Neural cell (in vitro differentiated cells): ENCODE results near the gene HK1. TPM values are rescaled to one million over a fixed set of nuclear protein-coding genes. Genes with fewer than 3 reads are reported as not detected.

Experiments used
- H2AFZ ChIP-seq: fragments of 200-600, 300-800 bp; sonication (generic), shearing (Covaris generic); 2 replicates; pipeline ENCODE4 v1.6.0; 2014; ENCODE audit warnings: low read depth, mild to moderate bottlenecking, antibody characterized with exemption, low read length, moderate library complexity
- H3F3A ChIP-seq: fragments of 200-600 bp; shearing (Covaris generic); 2 replicates; pipeline ENCODE4 v1.6.1; 2016; ENCODE audit warnings: mild to moderate bottlenecking, moderate library complexity, mixed read lengths, antibody characterized with exemption, low read length; ENCODE audit not compliant: insufficient read depth, poor library complexity, severe bottlenecking
- H3K27ac ChIP-seq: fragments of 200-600, 300-800 bp; sonication (generic), shearing (Covaris generic); 2 replicates; pipeline ENCODE4 v1.5.1; 2014; ENCODE audit warnings: mild to moderate bottlenecking, low read length, moderate library complexity
- H3K27me3 ChIP-seq: fragments of 300-800, 200-600 bp; sonication (generic), shearing (Covaris generic); 2 replicates; pipeline ENCODE4 v1.6.0; 2014; ENCODE audit warnings: mild to moderate bottlenecking, low read depth, low read length, moderate library complexity; ENCODE audit not compliant: insufficient read depth
- H3K36me3 ChIP-seq: fragments of 300-800, 200-600 bp; sonication (generic), shearing (Covaris generic); 2 replicates; pipeline ENCODE4 v1.5.1; 2014; ENCODE audit warnings: mild to moderate bottlenecking, antibody characterized with exemption, low read length, moderate library complexity; ENCODE audit not compliant: insufficient read depth
- H3K4me2 ChIP-seq: fragments of 300-800, 200-600 bp; sonication (generic), shearing (Covaris generic); 2 replicates; pipeline ENCODE4 v1.6.0; 2014; ENCODE audit warnings: mild to moderate bottlenecking, low read length
- H3K4me3 ChIP-seq: fragments of 300-800, 200-600 bp; sonication (generic), shearing (Covaris generic); 2 replicates; pipeline ENCODE4 v1.5.1; 2014; ENCODE audit warnings: mild to moderate bottlenecking, low read length, moderate library complexity
- H3K79me2 ChIP-seq: fragments of 200-600 bp; shearing (Covaris generic); replicated peaks from 2 replicates; pipeline ENCODE4 v1.6.0; 2014; ENCODE audit warnings: mild to moderate bottlenecking, low read length, moderate library complexity; ENCODE audit not compliant: insufficient read depth
- H3K9ac ChIP-seq: fragments of 300-800, 200-600 bp; sonication (generic), shearing (Covaris generic); 2 replicates; pipeline ENCODE4 v1.6.1; 2016; ENCODE audit warnings: mild to moderate bottlenecking, low read length, mixed read lengths
- H3K9me2 ChIP-seq: fragments of 200-600 bp; shearing (Covaris generic); 2 replicates; pipeline ENCODE4 v1.6.1; 2016; ENCODE audit warnings: mild to moderate bottlenecking, low read length, mixed read lengths; ENCODE audit not compliant: insufficient read depth
- H3K9me3 ChIP-seq: fragments of 200-600, 300-800 bp; sonication (generic), shearing (Covaris generic); 2 replicates; pipeline ENCODE4 v1.6.1; 2016; ENCODE audit warnings: mild to moderate bottlenecking, mixed run types, low read length, moderate library complexity, mixed read lengths
- H4K20me1 ChIP-seq: fragments of 200-600 bp; shearing (Covaris generic); 2 replicates; pipeline ENCODE4 v1.6.1; 2016; ENCODE audit warnings: mild to moderate bottlenecking, mixed run types; ENCODE audit not compliant: insufficient read depth
- CTCF ChIP-seq: fragments of 450-650 bp; IDR thresholded peaks from 2 replicates; pipeline ENCODE4 v1.5.1; 2014; ENCODE audit warnings: antibody characterized with exemption, mild to moderate bottlenecking, moderate library complexity; ENCODE audit not compliant: poor library complexity, severe bottlenecking
- EP300 ChIP-seq: fragments of 450-650 bp; conservative IDR thresholded peaks from 2 replicates; pipeline ENCODE4 v1.6.1; 2014; ENCODE audit warnings: antibody characterized with exemption, mild to moderate bottlenecking, moderate library complexity; ENCODE audit not compliant: poor library complexity, severe bottlenecking
- EZH2 ChIP-seq: fragments of 200-600, 300-800 bp; shearing (Covaris generic), sonication (generic); IDR thresholded peaks from 2 replicates; pipeline ENCODE4 v1.6.1; 2014; ENCODE audit warnings: antibody characterized with exemption, low read length, borderline replicate concordance, mild to moderate bottlenecking; ENCODE audit not compliant: insufficient read depth, poor library complexity, severe bottlenecking
- MXI1 ChIP-seq: fragments of 450-650 bp; conservative IDR thresholded peaks from 2 replicates; pipeline ENCODE4 v1.6.1; 2014; ENCODE audit warnings: antibody characterized with exemption, mild to moderate bottlenecking; ENCODE audit not compliant: poor library complexity, severe bottlenecking
- POLR2AphosphoS5 ChIP-seq: IDR thresholded peaks from 2 replicates; pipeline ENCODE4 v1.6.1; 2012
- RAD21 ChIP-seq: fragments of 450-650 bp; conservative IDR thresholded peaks from 2 replicates; pipeline ENCODE4 v1.6.1; 2014; ENCODE audit warnings: antibody characterized with exemption, mild to moderate bottlenecking, moderate library complexity
- REST ChIP-seq: IDR thresholded peaks from 2 replicates; pipeline ENCODE4 v1.6.1; 2012; ENCODE audit warnings: borderline replicate concordance
- SMC3 ChIP-seq: fragments of 450-650 bp; conservative IDR thresholded peaks from 2 replicates; pipeline ENCODE4 v1.6.1; 2014; ENCODE audit warnings: antibody characterized with exemption, mild to moderate bottlenecking, moderate library complexity; ENCODE audit not compliant: poor library complexity
- TAF1 ChIP-seq: IDR thresholded peaks from 2 replicates; pipeline ENCODE4 v1.6.1; 2012; ENCODE audit warnings: low read depth
- polyA plus RNA-seq: library from polyadenylated mRNA; depleted of rRNA; stranded (reverse); fragments of >200 nt; gene quantifications from 2 replicates; pipeline ENCODE4 v1.2.3, GENCODE V29; 2014

The HK1 gene
- polyA plus RNA-seq, 1 donor from 2014 or later = 60.5 TPM

- no peaks in the 10 kb centered on the region for H4K20me1 ChIP-seq
- H3K27ac ChIP-seq = no peak overlapping the region
- no peak overlapping the region for H2AFZ ChIP-seq
- H3K9me2 ChIP-seq = no peaks in the 10 kb centered on the region
- H3K4me3 ChIP-seq = no peak overlapping the region
- H3K36me3 ChIP-seq = no peaks in the 10 kb centered on the region
- no peaks in the 10 kb centered on the region for H3F3A ChIP-seq
- H3K9ac ChIP-seq = no peak overlapping the region
- no peaks in the 10 kb centered on the region for H3K27me3 ChIP-seq
- no peak overlapping the region for H3K4me2 ChIP-seq
- TF ChIP-seq RAD21 (no peak), MXI1 (no peak), REST (no peak), EZH2 (no peak), CTCF (no peak), TAF1 (no peak), SMC3 (no peak), POLR2AphosphoS5 (no peak)
- H3K79me2 ChIP-seq = no peaks in the 10 kb centered on the region
- H3K9me3 ChIP-seq = no peaks in the 10 kb centered on the region
Observed at GRCh38 chr10:69438536-69439349, 160.4 kb downstream of the HK1 start.

GRCh38 chr10:69439350-69439739 lies 161.0 kb downstream of the HK1 start:
- no peaks in the 10 kb centered on the region for H3K9me2 ChIP-seq
- H3K36me3 ChIP-seq = no peaks in the 10 kb centered on the region
- no peak overlapping the region for H3K9ac ChIP-seq
- H2AFZ ChIP-seq = no peak overlapping the region
- H3K27me3 ChIP-seq = no peaks in the 10 kb centered on the region
- H3F3A ChIP-seq = no peaks in the 10 kb centered on the region
- H3K27ac ChIP-seq = no peak overlapping the region
- TF ChIP-seq TAF1 (no peak), MXI1 (no peak), CTCF (no peak), POLR2AphosphoS5 (no peak), REST (no peak), SMC3 (no peak), EZH2 (no peak), EP300 (no peak), RAD21 (no peak)
- no peaks in the 10 kb centered on the region for H4K20me1 ChIP-seq
- H3K79me2 ChIP-seq = no peaks in the 10 kb centered on the region
- no peak overlapping the region for H3K4me2 ChIP-seq
- no peak overlapping the region for H3K4me3 ChIP-seq
- H3K9me3 ChIP-seq = no peaks in the 10 kb centered on the region
